ENCODE measurements around the gene GSTO2. TPM values are rescaled to one million over a fixed set of nuclear protein-coding genes. Genes with fewer than 3 reads are reported as not detected.
A peak's percentile ranks its signal among the peaks of the same experiment; 100 is the strongest.

GSTO2 gene
- total RNA-seq, 2 experiments from 2014 or later, result 1.8 to 2.7 TPM

DNA sequence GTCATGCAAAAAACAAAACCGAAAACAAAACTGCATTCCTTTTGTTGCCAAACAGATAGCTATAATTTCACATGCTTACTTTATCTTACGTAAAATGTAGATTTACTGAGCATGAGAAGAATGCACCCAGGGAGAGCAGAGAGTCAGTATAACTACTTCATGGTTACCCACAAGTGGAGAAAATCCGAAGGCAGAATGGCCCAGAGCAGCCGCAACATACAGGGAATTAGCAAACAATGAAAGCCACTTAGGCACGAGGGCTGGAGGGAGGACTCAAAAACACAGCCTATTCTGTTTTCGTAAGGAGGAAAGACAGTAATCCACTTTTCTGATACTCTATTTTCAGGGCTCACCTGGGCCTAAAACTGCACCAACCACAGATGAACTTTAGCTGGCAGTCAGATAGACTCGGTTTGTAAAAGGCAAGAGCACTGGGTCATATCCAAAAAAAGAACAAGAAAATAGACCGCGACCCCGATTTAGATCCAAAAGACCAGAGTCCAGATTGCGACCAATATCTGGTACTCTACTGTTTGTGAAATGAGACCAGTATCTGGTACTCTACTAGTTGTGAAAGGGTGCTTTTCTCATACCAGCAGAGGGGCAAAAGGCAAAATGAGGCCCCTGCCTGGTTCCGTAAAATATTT is 68.0 kb downstream of the GSTO2 start:
- intact Hi-C loops (cut with micrococcal nuclease), result no loop called here
- TF ChIP-seq, protein P1, sequence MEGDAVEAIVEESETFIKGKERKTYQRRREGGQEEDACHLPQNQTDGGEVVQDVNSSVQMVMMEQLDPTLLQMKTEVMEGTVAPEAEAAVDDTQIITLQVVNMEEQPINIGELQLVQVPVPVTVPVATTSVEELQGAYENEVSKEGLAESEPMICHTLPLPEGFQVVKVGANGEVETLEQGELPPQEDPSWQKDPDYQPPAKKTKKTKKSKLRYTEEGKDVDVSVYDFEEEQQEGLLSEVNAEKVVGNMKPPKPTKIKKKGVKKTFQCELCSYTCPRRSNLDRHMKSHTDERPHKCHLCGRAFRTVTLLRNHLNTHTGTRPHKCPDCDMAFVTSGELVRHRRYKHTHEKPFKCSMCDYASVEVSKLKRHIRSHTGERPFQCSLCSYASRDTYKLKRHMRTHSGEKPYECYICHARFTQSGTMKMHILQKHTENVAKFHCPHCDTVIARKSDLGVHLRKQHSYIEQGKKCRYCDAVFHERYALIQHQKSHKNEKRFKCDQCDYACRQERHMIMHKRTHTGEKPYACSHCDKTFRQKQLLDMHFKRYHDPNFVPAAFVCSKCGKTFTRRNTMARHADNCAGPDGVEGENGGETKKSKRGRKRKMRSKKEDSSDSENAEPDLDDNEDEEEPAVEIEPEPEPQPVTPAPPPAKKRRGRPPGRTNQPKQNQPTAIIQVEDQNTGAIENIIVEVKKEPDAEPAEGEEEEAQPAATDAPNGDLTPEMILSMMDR (IDR thresholded peaks at IDR 0.05), result no peak

DNA sequence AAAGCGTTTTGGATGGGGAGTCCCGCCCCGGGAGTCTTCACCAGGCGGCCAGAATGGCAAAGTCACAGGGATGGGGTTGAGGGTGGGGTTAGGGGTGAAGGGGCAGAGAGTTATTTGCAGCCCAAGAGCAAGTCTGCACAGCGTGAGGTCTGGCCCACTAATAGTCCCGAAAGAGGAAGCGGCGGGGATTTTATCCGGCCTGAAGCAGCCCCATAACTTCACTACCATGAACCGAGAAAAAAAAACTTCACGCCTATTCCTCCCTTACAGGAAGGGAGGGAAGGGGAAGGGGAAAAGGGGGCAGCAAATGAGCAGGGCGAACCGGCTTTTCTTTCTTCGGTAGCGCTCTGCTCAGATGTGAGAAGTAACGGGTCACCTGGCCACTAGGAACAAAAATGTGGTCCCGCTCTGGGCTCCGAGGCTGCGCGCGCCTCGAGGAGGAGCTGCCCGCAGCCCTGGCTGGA is 68.6 kb downstream of the GSTO2 start:
- Mint-ChIP-seq H3K4me1 (ENCODE audit: low read depth) (peaks cover 51% of the 10 kb centered on the region), H3K4me3 (peak overlapping the region; percentile 86), H3K36me3 (ENCODE audit: low read depth) (peaks cover 25% of the 10 kb centered on the region), H3K9me3 (no peaks in the 10 kb centered on the region), H3K27ac (peak overlapping the region; percentile 100), H3K27me3 (no peaks in the 10 kb centered on the region)
- ATAC-seq (peak; percentile 31), DNase-seq (no peak)
- TF ChIP-seq, protein P1 (IDR thresholded peaks at IDR 0.05), result no peak
- POLR2A ChIA-PET, result interaction anchor here (0.7 to 6.1 kb wide), 16 partner anchors 8 to 83 kb away, joined by 3 to 30 read pairs (median 8); partner anchors contain the start of genes CFAP58, GSTO1 and GSTO2
- intact Hi-C loops (cut with micrococcal nuclease), result no loop called here
- CTCF ChIA-PET, result interaction anchor here (1.1 to 3.0 kb wide), 11 partner anchors 8 to 77 kb away, joined by 3 to 35 read pairs (median 5); no protein-coding TSS in a partner anchor

More for the DNA sequence above, 68.0 kb downstream of the GSTO2 start:
- no peak for ATAC-seq
- ChIA-PET POLR2A (interaction anchor here (0.9 to 6.1 kb wide), 7 partner anchors 7 to 82 kb away, joined by 4 to 30 read pairs (median 8); partner anchors contain the start of genes CFAP58 and GSTO1), CTCF (interaction anchor here (0.8 to 4.2 kb wide), 13 partner anchors 9 to 76 kb away, joined by 3 to 35 read pairs (median 6); no protein-coding TSS in a partner anchor)
- Mint-ChIP-seq H3K36me3 (ENCODE audit: low read depth) (peaks cover 25% of the 10 kb centered on the region), H3K4me1 (ENCODE audit: low read depth) (peaks cover 56% of the 10 kb centered on the region), H3K4me3 (peak overlapping the region; percentile 86), H3K27me3 (no peaks in the 10 kb centered on the region), H3K27ac (peak overlapping the region; percentile 100), H3K9me3 (no peaks in the 10 kb centered on the region)
- no peak for DNase-seq

DNA sequence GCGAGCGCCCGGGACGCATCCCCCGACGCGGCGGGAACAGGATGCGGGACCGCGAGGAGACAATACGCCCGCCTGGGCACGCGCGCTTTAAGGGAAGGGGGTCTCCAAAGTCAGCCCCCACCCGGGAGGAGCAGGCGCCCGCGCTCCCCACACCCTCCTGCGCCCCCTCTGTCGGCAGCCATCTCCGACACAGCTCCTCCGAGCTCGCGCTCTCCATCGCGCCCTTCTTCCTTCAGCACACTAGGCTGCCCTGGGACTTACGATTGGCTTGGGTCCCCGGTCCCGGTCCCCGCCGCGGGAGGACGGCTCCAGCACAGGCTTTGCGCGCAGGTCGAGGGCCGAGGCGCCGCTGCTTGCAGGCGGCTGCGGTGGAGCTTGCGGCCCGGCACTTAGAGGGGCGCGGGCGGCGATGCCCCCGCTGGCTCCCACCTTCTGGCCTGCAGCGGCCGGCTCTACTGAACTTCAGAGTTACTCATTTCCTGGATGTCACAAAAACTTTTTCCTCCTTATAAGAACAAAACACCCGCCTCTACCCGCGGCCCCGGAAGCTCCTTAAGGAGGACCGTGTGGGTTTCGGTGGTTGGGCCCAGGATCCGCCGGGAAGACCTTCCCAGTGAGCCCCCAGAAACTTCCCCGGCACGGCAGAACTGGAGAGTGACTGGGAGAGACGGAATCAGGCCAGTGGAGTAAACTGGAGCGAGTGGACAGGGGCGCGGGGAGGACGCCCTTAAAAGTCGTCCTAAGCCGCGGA is 69.2 kb downstream of the GSTO2 start, which contains the start of gene ITPRIP:
ITPRIP (minus strand) TSS at position 481 of the 751 bp plus-strand sequence. CDS start 22,414 bp downstream, outside the sequence.
- ATAC-seq (peak; percentile 76), DNase-seq (peak; percentile 84)
- TF ChIP-seq, protein P1 (IDR thresholded peaks at IDR 0.05), result no peak
- CTCF ChIA-PET, result interaction anchor here (1.1 to 3.0 kb wide), 13 partner anchors 9 to 77 kb away, joined by 3 to 35 read pairs (median 5); partner anchors contain the start of gene CFAP58
- Mint-ChIP-seq H3K27ac (peak within 1 kb of the TSS; percentile 100), H3K4me3 (peak within 1 kb of the TSS; percentile 86), H3K27me3 (no peaks in the 10 kb centered on the region), H3K4me1 (ENCODE audit: low read depth) (peaks cover 45% of the 10 kb centered on the region), H3K9me3 (no peaks in the 10 kb centered on the region), H3K36me3 (ENCODE audit: low read depth) (peaks cover 21% of the 10 kb centered on the region)
- intact Hi-C loops (cut with micrococcal nuclease), result no loop called here
- POLR2A ChIA-PET, result interaction anchor here (0.7 to 6.1 kb wide), 18 partner anchors 8 to 83 kb away, joined by 3 to 30 read pairs (median 7); partner anchors contain the start of genes CFAP58, GSTO1 and GSTO2

DNA sequence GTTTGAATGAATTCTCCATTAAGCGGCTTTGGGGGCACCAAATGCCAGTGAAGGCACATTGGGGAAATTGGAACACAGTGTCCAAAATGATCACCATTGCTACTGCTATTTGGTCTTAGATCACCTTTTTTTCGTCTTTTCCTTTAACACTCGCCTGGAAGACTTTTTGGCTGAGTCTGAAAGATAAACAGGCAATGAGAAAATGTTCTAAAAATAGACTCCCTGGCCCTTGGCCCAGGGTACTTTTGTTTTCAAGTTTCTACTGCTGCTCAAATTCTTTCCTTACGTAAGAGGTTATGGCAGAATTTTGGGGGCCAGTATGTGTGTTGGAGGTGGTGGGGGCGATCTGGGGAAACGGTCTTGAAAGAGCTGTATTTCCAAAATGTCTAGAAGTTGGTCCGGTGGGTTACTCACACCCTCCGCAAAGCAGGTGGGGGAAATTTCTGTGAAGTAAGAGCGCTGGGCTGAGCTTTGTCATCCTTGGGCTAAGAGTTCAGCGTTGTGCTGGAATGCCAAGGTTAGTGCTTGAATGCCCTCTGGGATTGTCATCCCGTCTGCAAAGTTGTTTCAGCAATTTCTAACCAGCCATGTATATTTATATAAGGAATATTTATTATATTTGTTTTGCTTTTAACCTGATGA is 70.6 kb downstream of the GSTO2 start:
- TF ChIP-seq, protein P1 (IDR thresholded peaks at IDR 0.05), result no peak
- POLR2A ChIA-PET, result interaction anchor here (1.4 to 6.1 kb wide), 8 partner anchors 10 to 70 kb away, joined by 3 to 30 read pairs (median 12); partner anchors contain the start of genes CFAP58 and GSTO2
- CTCF ChIA-PET, result interaction anchor here (1.2 to 3.0 kb wide), 7 partner anchors 11 to 70 kb away, joined by 3 to 35 read pairs (median 14); partner anchors contain the start of gene CFAP58
- Mint-ChIP-seq H3K36me3 (ENCODE audit: low read depth) (peaks cover 15% of the 10 kb centered on the region), H3K4me1 (ENCODE audit: low read depth) (peaks cover 31% of the 10 kb centered on the region), H3K27ac (peak overlapping the region; percentile 100), H3K27me3 (no peaks in the 10 kb centered on the region), H3K4me3 (peak overlapping the region; percentile 86), H3K9me3 (no peaks in the 10 kb centered on the region)
- intact Hi-C loops (cut with micrococcal nuclease), result no loop called here
- no peak for ATAC-seq
- no peak for DNase-seq

Data from activated CD8-positive, alpha-beta T cell treated with anti-CD3 and anti-CD28 coated beads for 36 hours (primary cell).